Neural cell (in vitro differentiated cells): ENCODE measurements around the gene B3GAT2. TPM values are rescaled to one million over a fixed set of nuclear protein-coding genes. Genes with fewer than 3 reads are reported as not detected.

Source experiments
- H2AFZ ChIP-seq: fragments of 200-600, 300-800 bp; sonication (generic), shearing (Covaris generic); 2 replicates; pipeline ENCODE4 v1.6.0; 2014; ENCODE audit warnings: low read depth, mild to moderate bottlenecking, antibody characterized with exemption, low read length, moderate library complexity
- H3F3A ChIP-seq: fragments of 200-600 bp; shearing (Covaris generic); 2 replicates; pipeline ENCODE4 v1.6.1; 2016; ENCODE audit warnings: mild to moderate bottlenecking, moderate library complexity, mixed read lengths, antibody characterized with exemption, low read length; ENCODE audit not compliant: insufficient read depth, poor library complexity, severe bottlenecking
- H3K27ac ChIP-seq: fragments of 200-600, 300-800 bp; sonication (generic), shearing (Covaris generic); 2 replicates; pipeline ENCODE4 v1.5.1; 2014; ENCODE audit warnings: mild to moderate bottlenecking, low read length, moderate library complexity
- H3K27me3 ChIP-seq: fragments of 300-800, 200-600 bp; sonication (generic), shearing (Covaris generic); 2 replicates; pipeline ENCODE4 v1.6.0; 2014; ENCODE audit warnings: mild to moderate bottlenecking, low read depth, low read length, moderate library complexity; ENCODE audit not compliant: insufficient read depth
- H3K36me3 ChIP-seq: fragments of 300-800, 200-600 bp; sonication (generic), shearing (Covaris generic); 2 replicates; pipeline ENCODE4 v1.5.1; 2014; ENCODE audit warnings: mild to moderate bottlenecking, antibody characterized with exemption, low read length, moderate library complexity; ENCODE audit not compliant: insufficient read depth
- H3K4me2 ChIP-seq: fragments of 300-800, 200-600 bp; sonication (generic), shearing (Covaris generic); 2 replicates; pipeline ENCODE4 v1.6.0; 2014; ENCODE audit warnings: mild to moderate bottlenecking, low read length
- H3K4me3 ChIP-seq: fragments of 300-800, 200-600 bp; sonication (generic), shearing (Covaris generic); 2 replicates; pipeline ENCODE4 v1.5.1; 2014; ENCODE audit warnings: mild to moderate bottlenecking, low read length, moderate library complexity
- H3K79me2 ChIP-seq: fragments of 200-600 bp; shearing (Covaris generic); replicated peaks from 2 replicates; pipeline ENCODE4 v1.6.0; 2014; ENCODE audit warnings: mild to moderate bottlenecking, low read length, moderate library complexity; ENCODE audit not compliant: insufficient read depth
- H3K9ac ChIP-seq: fragments of 300-800, 200-600 bp; sonication (generic), shearing (Covaris generic); 2 replicates; pipeline ENCODE4 v1.6.1; 2016; ENCODE audit warnings: mild to moderate bottlenecking, low read length, mixed read lengths
- H3K9me2 ChIP-seq: fragments of 200-600 bp; shearing (Covaris generic); 2 replicates; pipeline ENCODE4 v1.6.1; 2016; ENCODE audit warnings: mild to moderate bottlenecking, low read length, mixed read lengths; ENCODE audit not compliant: insufficient read depth
- H3K9me3 ChIP-seq: fragments of 200-600, 300-800 bp; sonication (generic), shearing (Covaris generic); 2 replicates; pipeline ENCODE4 v1.6.1; 2016; ENCODE audit warnings: mild to moderate bottlenecking, mixed run types, low read length, moderate library complexity, mixed read lengths
- H4K20me1 ChIP-seq: fragments of 200-600 bp; shearing (Covaris generic); 2 replicates; pipeline ENCODE4 v1.6.1; 2016; ENCODE audit warnings: mild to moderate bottlenecking, mixed run types; ENCODE audit not compliant: insufficient read depth
- EP300 ChIP-seq: fragments of 450-650 bp; conservative IDR thresholded peaks from 2 replicates; pipeline ENCODE4 v1.6.1; 2014; ENCODE audit warnings: antibody characterized with exemption, mild to moderate bottlenecking, moderate library complexity; ENCODE audit not compliant: poor library complexity, severe bottlenecking
- EZH2 ChIP-seq: fragments of 200-600, 300-800 bp; shearing (Covaris generic), sonication (generic); IDR thresholded peaks from 2 replicates; pipeline ENCODE4 v1.6.1; 2014; ENCODE audit warnings: antibody characterized with exemption, low read length, borderline replicate concordance, mild to moderate bottlenecking; ENCODE audit not compliant: insufficient read depth, poor library complexity, severe bottlenecking
- MXI1 ChIP-seq: fragments of 450-650 bp; conservative IDR thresholded peaks from 2 replicates; pipeline ENCODE4 v1.6.1; 2014; ENCODE audit warnings: antibody characterized with exemption, mild to moderate bottlenecking; ENCODE audit not compliant: poor library complexity, severe bottlenecking
- POLR2AphosphoS5 ChIP-seq: IDR thresholded peaks from 2 replicates; pipeline ENCODE4 v1.6.1; 2012
- RAD21 ChIP-seq: fragments of 450-650 bp; conservative IDR thresholded peaks from 2 replicates; pipeline ENCODE4 v1.6.1; 2014; ENCODE audit warnings: antibody characterized with exemption, mild to moderate bottlenecking, moderate library complexity
- SMC3 ChIP-seq: fragments of 450-650 bp; conservative IDR thresholded peaks from 2 replicates; pipeline ENCODE4 v1.6.1; 2014; ENCODE audit warnings: antibody characterized with exemption, mild to moderate bottlenecking, moderate library complexity; ENCODE audit not compliant: poor library complexity
- TAF1 ChIP-seq: IDR thresholded peaks from 2 replicates; pipeline ENCODE4 v1.6.1; 2012; ENCODE audit warnings: low read depth
- polyA plus RNA-seq: library from polyadenylated mRNA; depleted of rRNA; stranded (reverse); fragments of >200 nt; gene quantifications from 2 replicates; pipeline ENCODE4 v1.2.3, GENCODE V29; 2014
- TF ChIP-seq, protein P1 (sequence below): fragments of 450-650 bp; IDR thresholded peaks from 2 replicates; pipeline ENCODE4 v1.5.1; 2014; ENCODE audit warnings: antibody characterized with exemption, mild to moderate bottlenecking, moderate library complexity; ENCODE audit not compliant: poor library complexity, severe bottlenecking
- TF ChIP-seq, protein P2 (sequence below): IDR thresholded peaks from 2 replicates; pipeline ENCODE4 v1.6.1; 2012; ENCODE audit warnings: borderline replicate concordance

B3GAT2 gene
- polyA plus RNA-seq, 1 donor from 2014 or later, result 5.6 TPM

DNA sequence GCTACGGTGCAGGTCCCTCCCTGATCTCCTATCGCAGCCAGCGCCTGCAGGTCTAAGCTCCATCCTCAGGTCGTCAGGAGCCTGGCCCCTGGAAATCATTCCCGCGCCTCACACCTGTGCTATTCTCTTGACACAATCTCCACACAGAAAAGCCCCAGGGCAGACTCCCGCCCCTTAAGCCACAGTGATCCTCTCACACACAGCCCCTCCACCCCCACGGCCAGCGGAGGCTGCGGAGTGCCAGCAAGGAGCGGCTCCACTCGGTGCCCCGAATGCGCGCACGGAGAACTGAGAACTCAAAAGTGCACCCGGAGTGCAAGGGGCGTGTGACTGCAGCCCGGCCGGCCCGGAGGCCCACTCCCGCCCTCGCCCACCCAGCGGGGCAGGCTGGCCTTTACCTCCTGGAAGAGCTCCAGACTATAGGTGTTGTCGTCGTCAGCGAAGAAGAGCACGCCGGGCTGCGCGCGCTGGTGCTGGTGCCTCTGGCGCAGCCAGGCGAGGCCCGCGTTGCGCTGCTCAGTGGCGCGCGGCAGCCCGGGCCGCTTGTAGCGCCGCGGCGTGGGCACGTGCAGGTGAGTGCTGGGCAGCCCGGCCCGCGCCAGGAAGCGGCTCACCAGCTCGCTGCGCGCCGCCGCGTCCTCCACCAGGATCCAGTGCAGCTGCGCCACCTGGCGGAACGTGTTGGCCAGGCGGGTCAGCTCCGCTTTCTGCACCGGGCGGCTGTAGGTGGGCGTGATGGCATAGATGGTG lies 1.2 kb downstream of the B3GAT2 start:
- Histone ChIP-seq H3K9me2 (no peaks in the 10 kb centered on the region), H2AFZ (peak overlapping the region; percentile 16), H3K27me3 (peaks cover 26% of the 10 kb centered on the region), H3K4me3 (peak overlapping the region; percentile 89), H3F3A (no peaks in the 10 kb centered on the region), H4K20me1 (no peaks in the 10 kb centered on the region), H3K4me2 (peak overlapping the region; percentile 63), H3K27ac (no peak overlapping the region), H3K9ac (peak overlapping the region; percentile 60), H3K9me3 (no peaks in the 10 kb centered on the region), H3K36me3 (no peaks in the 10 kb centered on the region), H3K79me2 (no peaks in the 10 kb centered on the region)
- TF ChIP-seq, protein P1, sequence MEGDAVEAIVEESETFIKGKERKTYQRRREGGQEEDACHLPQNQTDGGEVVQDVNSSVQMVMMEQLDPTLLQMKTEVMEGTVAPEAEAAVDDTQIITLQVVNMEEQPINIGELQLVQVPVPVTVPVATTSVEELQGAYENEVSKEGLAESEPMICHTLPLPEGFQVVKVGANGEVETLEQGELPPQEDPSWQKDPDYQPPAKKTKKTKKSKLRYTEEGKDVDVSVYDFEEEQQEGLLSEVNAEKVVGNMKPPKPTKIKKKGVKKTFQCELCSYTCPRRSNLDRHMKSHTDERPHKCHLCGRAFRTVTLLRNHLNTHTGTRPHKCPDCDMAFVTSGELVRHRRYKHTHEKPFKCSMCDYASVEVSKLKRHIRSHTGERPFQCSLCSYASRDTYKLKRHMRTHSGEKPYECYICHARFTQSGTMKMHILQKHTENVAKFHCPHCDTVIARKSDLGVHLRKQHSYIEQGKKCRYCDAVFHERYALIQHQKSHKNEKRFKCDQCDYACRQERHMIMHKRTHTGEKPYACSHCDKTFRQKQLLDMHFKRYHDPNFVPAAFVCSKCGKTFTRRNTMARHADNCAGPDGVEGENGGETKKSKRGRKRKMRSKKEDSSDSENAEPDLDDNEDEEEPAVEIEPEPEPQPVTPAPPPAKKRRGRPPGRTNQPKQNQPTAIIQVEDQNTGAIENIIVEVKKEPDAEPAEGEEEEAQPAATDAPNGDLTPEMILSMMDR, result peak; percentile 98
- TF ChIP-seq, protein P2, sequence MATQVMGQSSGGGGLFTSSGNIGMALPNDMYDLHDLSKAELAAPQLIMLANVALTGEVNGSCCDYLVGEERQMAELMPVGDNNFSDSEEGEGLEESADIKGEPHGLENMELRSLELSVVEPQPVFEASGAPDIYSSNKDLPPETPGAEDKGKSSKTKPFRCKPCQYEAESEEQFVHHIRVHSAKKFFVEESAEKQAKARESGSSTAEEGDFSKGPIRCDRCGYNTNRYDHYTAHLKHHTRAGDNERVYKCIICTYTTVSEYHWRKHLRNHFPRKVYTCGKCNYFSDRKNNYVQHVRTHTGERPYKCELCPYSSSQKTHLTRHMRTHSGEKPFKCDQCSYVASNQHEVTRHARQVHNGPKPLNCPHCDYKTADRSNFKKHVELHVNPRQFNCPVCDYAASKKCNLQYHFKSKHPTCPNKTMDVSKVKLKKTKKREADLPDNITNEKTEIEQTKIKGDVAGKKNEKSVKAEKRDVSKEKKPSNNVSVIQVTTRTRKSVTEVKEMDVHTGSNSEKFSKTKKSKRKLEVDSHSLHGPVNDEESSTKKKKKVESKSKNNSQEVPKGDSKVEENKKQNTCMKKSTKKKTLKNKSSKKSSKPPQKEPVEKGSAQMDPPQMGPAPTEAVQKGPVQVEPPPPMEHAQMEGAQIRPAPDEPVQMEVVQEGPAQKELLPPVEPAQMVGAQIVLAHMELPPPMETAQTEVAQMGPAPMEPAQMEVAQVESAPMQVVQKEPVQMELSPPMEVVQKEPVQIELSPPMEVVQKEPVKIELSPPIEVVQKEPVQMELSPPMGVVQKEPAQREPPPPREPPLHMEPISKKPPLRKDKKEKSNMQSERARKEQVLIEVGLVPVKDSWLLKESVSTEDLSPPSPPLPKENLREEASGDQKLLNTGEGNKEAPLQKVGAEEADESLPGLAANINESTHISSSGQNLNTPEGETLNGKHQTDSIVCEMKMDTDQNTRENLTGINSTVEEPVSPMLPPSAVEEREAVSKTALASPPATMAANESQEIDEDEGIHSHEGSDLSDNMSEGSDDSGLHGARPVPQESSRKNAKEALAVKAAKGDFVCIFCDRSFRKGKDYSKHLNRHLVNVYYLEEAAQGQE, result no peak
- no peak for TF ChIP-seq TAF1
- TF ChIP-seq EZH2, result no peak
- TF ChIP-seq MXI1, result peak; percentile 84
- TF ChIP-seq SMC3, result peak; percentile 95
- TF ChIP-seq EP300, result peak; percentile 41
- TF ChIP-seq POLR2AphosphoS5, result peak; percentile 16
- peak; percentile 89 for TF ChIP-seq RAD21

- Histone ChIP-seq H3K27me3 (peaks cover 26% of the 10 kb centered on the region), H3K9me2 (no peaks in the 10 kb centered on the region), H3F3A (no peaks in the 10 kb centered on the region), H3K4me2 (no peak overlapping the region), H3K4me3 (peak overlapping the region; percentile 89), H2AFZ (no peak overlapping the region), H3K36me3 (no peaks in the 10 kb centered on the region), H3K79me2 (no peaks in the 10 kb centered on the region), H3K27ac (no peak overlapping the region), H3K9me3 (no peaks in the 10 kb centered on the region), H4K20me1 (no peaks in the 10 kb centered on the region), H3K9ac (no peak overlapping the region)
- TF ChIP-seq EZH2 (no peak), RAD21 (no peak)
Observed at GRCh38 chr6:70954750-70955149, 2.1 kb downstream of the B3GAT2 start.
